ENCODE measurements around the gene GRIP1.

GRIP1 gene

GRCh38 chr12:66449531-66449930 is 229.3 kb downstream of the GRIP1 start:
- no peak for DNase-seq (ENCODE audit: low spot score in 2 of 2)
- Histone ChIP-seq H3K36me3 (replicated peaks) (no peaks in the 10 kb centered on the region), H3K9me3 (no peaks in the 10 kb centered on the region), H3K4me3 (no peak overlapping the region), H3K4me1 (no peaks in the 10 kb centered on the region), H3K27me3 (ENCODE audit: low read depth) (no peaks in the 10 kb centered on the region)
- in situ Hi-C loops (cut with MboI; ENCODE audit: low sequenced_read_pairs) = no loop called here

- H3K4me3 ChIP-seq = no peak overlapping the region
- DNase-seq (ENCODE audit: low spot score in 2 of 2) = no peak
- in situ Hi-C loops (cut with MboI; ENCODE audit: low sequenced_read_pairs) = no loop called here
- no peaks in the 10 kb centered on the region for H3K9me3 ChIP-seq
- H3K27me3 ChIP-seq (ENCODE audit: low read depth) = no peaks in the 10 kb centered on the region
- H3K36me3 ChIP-seq (replicated peaks) = no peaks in the 10 kb centered on the region
- no peaks in the 10 kb centered on the region for H3K4me1 ChIP-seq
Observed at GRCh38 chr12:66447643-66448042, 231.2 kb downstream of the GRIP1 start.

- no peaks in the 10 kb centered on the region for H3K36me3 ChIP-seq (replicated peaks)
- H3K27me3 ChIP-seq (ENCODE audit: low read depth) = no peaks in the 10 kb centered on the region
- no peaks in the 10 kb centered on the region for H3K4me1 ChIP-seq
- H3K9me3 ChIP-seq = no peaks in the 10 kb centered on the region
- no peak for DNase-seq (ENCODE audit: low spot score in 2 of 2)
- no peak overlapping the region for H3K4me3 ChIP-seq
- in situ Hi-C loops (cut with MboI; ENCODE audit: low sequenced_read_pairs) = no loop called here
Observed at GRCh38 chr12:66446276-66446675, 232.6 kb downstream of the GRIP1 start.

GRCh38 chr12:66441905-66442559 is 236.8 kb downstream of the GRIP1 start:
- Histone ChIP-seq H3K4me1 (no peaks in the 10 kb centered on the region), H3K4me3 (no peak overlapping the region), H3K9me3 (no peaks in the 10 kb centered on the region), H3K27me3 (ENCODE audit: low read depth) (no peaks in the 10 kb centered on the region), H3K36me3 (replicated peaks) (no peaks in the 10 kb centered on the region)
- in situ Hi-C loops (cut with MboI; ENCODE audit: low sequenced_read_pairs) = no loop called here
- no peak for DNase-seq (ENCODE audit: low spot score in 2 of 2)

- in situ Hi-C loops (cut with MboI; ENCODE audit: low sequenced_read_pairs) = no loop called here
- no peak overlapping the region for H3K4me3 ChIP-seq
- H3K27me3 ChIP-seq (ENCODE audit: low read depth) = no peaks in the 10 kb centered on the region
- H3K36me3 ChIP-seq (replicated peaks) = no peaks in the 10 kb centered on the region
- no peak for DNase-seq (ENCODE audit: low spot score in 2 of 2)
- no peaks in the 10 kb centered on the region for H3K9me3 ChIP-seq
- H3K4me1 ChIP-seq = no peaks in the 10 kb centered on the region
Observed at GRCh38 chr12:66438601-66439000, 240.3 kb downstream of the GRIP1 start.

GRCh38 chr12:66430106-66430505 is 248.8 kb downstream of the GRIP1 start:
- DNase-seq (ENCODE audit: low spot score in 2 of 2) = no peak
- no peak overlapping the region for H3K4me3 ChIP-seq
- no peaks in the 10 kb centered on the region for H3K27me3 ChIP-seq (ENCODE audit: low read depth)
- H3K4me1 ChIP-seq = no peaks in the 10 kb centered on the region
- H3K36me3 ChIP-seq (replicated peaks) = no peaks in the 10 kb centered on the region
- no peaks in the 10 kb centered on the region for H3K9me3 ChIP-seq
- in situ Hi-C loops (cut with MboI; ENCODE audit: low sequenced_read_pairs) = no loop called here

- Histone ChIP-seq H3K4me3 (no peak overlapping the region), H3K36me3 (replicated peaks) (no peaks in the 10 kb centered on the region), H3K27me3 (ENCODE audit: low read depth) (no peaks in the 10 kb centered on the region), H3K9me3 (no peaks in the 10 kb centered on the region), H3K4me1 (no peaks in the 10 kb centered on the region)
- DNase-seq (ENCODE audit: low spot score in 2 of 2) = no peak
- in situ Hi-C loops (cut with MboI; ENCODE audit: low sequenced_read_pairs) = no loop called here
Observed at GRCh38 chr12:66428870-66429269, 250.0 kb downstream of the GRIP1 start.

GRCh38 chr12:66428261-66428660 is 250.6 kb downstream of the GRIP1 start:
- no peak for DNase-seq (ENCODE audit: low spot score in 2 of 2)
- no peaks in the 10 kb centered on the region for H3K4me1 ChIP-seq
- no peaks in the 10 kb centered on the region for H3K9me3 ChIP-seq
- no peaks in the 10 kb centered on the region for H3K36me3 ChIP-seq (replicated peaks)
- in situ Hi-C loops (cut with MboI; ENCODE audit: low sequenced_read_pairs) = no loop called here
- no peak overlapping the region for H3K4me3 ChIP-seq
- no peaks in the 10 kb centered on the region for H3K27me3 ChIP-seq (ENCODE audit: low read depth)

- Histone ChIP-seq H3K36me3 (replicated peaks) (no peaks in the 10 kb centered on the region), H3K27me3 (ENCODE audit: low read depth) (no peaks in the 10 kb centered on the region), H3K4me3 (no peak overlapping the region), H3K4me1 (no peaks in the 10 kb centered on the region), H3K9me3 (no peaks in the 10 kb centered on the region)
- DNase-seq (ENCODE audit: low spot score in 2 of 2) = no peak
- in situ Hi-C loops (cut with MboI; ENCODE audit: low sequenced_read_pairs) = no loop called here
Observed at GRCh38 chr12:66426696-66427095, 252.2 kb downstream of the GRIP1 start.

GRCh38 chr12:66423266-66423665 is 255.6 kb downstream of the GRIP1 start:
- Histone ChIP-seq H3K9me3 (no peaks in the 10 kb centered on the region), H3K4me3 (no peak overlapping the region), H3K36me3 (replicated peaks) (no peaks in the 10 kb centered on the region), H3K27me3 (ENCODE audit: low read depth) (no peaks in the 10 kb centered on the region), H3K4me1 (no peaks in the 10 kb centered on the region)
- no peak for DNase-seq (ENCODE audit: low spot score in 2 of 2)
- in situ Hi-C loops (cut with MboI; ENCODE audit: low sequenced_read_pairs) = loop anchor here (25.0 kb wide), 1 partner anchor 261 kb away; the partner anchor contains the start of gene TMBIM4

GRCh38 chr12:66418908-66419307 is 260.0 kb downstream of the GRIP1 start:
- Histone ChIP-seq H3K36me3 (replicated peaks) (no peaks in the 10 kb centered on the region), H3K9me3 (no peaks in the 10 kb centered on the region), H3K4me1 (no peaks in the 10 kb centered on the region), H3K27me3 (ENCODE audit: low read depth) (peaks cover 5% of the 10 kb centered on the region; the same call in 1 of the 2 replicates), H3K4me3 (no peak overlapping the region)
- no peak for DNase-seq (ENCODE audit: low spot score in 2 of 2)
- in situ Hi-C loops (cut with MboI; ENCODE audit: low sequenced_read_pairs) = loop anchor here (10.0 to 25.0 kb wide), 2 partner anchors 154 to 257 kb away; partner anchors contain the start of gene TMBIM4

- no peaks in the 10 kb centered on the region for H3K4me1 ChIP-seq
- DNase-seq (ENCODE audit: low spot score in 2 of 2) = no peak
- H3K9me3 ChIP-seq = no peaks in the 10 kb centered on the region
- H3K27me3 ChIP-seq (ENCODE audit: low read depth) = peaks cover 5% of the 10 kb centered on the region; the same call in 1 of the 2 replicates
- in situ Hi-C loops (cut with MboI; ENCODE audit: low sequenced_read_pairs) = loop anchor here (10.0 to 25.0 kb wide), 2 partner anchors 152 to 255 kb away; partner anchors contain the start of gene TMBIM4
- H3K36me3 ChIP-seq (replicated peaks) = no peaks in the 10 kb centered on the region
- no peak overlapping the region for H3K4me3 ChIP-seq
Observed at GRCh38 chr12:66417217-66417616, 261.7 kb downstream of the GRIP1 start.

- Histone ChIP-seq H3K4me3 (no peak overlapping the region), H3K36me3 (replicated peaks) (no peaks in the 10 kb centered on the region), H3K4me1 (no peaks in the 10 kb centered on the region), H3K9me3 (no peaks in the 10 kb centered on the region), H3K27me3 (ENCODE audit: low read depth) (no peaks in the 10 kb centered on the region)
- in situ Hi-C loops (cut with MboI; ENCODE audit: low sequenced_read_pairs) = loop anchor here (25.0 kb wide), 1 partner anchor 247 kb away; the partner anchor contains the start of gene TMBIM4
- peak; percentile 47 to 66 for DNase-seq (ENCODE audit: low spot score in 2 of 2)
Observed at GRCh38 chr12:66409195-66409871, 269.5 kb downstream of the GRIP1 start.

- Histone ChIP-seq H3K9me3 (no peaks in the 10 kb centered on the region), H3K4me1 (no peaks in the 10 kb centered on the region), H3K4me3 (no peak overlapping the region), H3K36me3 (replicated peaks) (no peaks in the 10 kb centered on the region), H3K27me3 (ENCODE audit: low read depth) (no peaks in the 10 kb centered on the region)
- DNase-seq (ENCODE audit: low spot score in 2 of 2) = no peak
- in situ Hi-C loops (cut with MboI; ENCODE audit: low sequenced_read_pairs) = loop anchor here (25.0 kb wide), 1 partner anchor 243 kb away; the partner anchor contains the start of gene TMBIM4
Observed at GRCh38 chr12:66405395-66405794, 273.5 kb downstream of the GRIP1 start.
